AG04450 (cell line): ENCODE data around the gene IGF2R. TPM values are rescaled to one million over a fixed set of nuclear protein-coding genes. Genes with fewer than 3 reads are reported as not detected.

Experiments used
- CTCF ChIA-PET: fragments of 300-600, 350-600 bp; formaldehyde crosslinking; extraction: SDS; loops from one replicate; lab custom pipeline; 2022; ENCODE audit warnings: antibody characterized with exemption, inconsistent platforms; lab: Charles Lee
- POLR2A ChIA-PET: fragments of 350-600 bp; formaldehyde crosslinking; extraction: SDS; loops from one replicate; lab custom pipeline; 2021; ENCODE audit warnings: antibody characterized with exemption, inconsistent platforms; lab: Yijun Ruan, JAX
- DNase-seq: peaks from one replicate; pipeline ENCODE4 v3.0.0-alpha.2; 2011; ENCODE audit warnings: low read depth, low spot score
- H3K27ac ChIP-seq: one replicate; pipeline ENCODE4 v1.5.1; 2012; ENCODE audit warnings: low read depth, low read length, control low read depth
- H3K27me3 ChIP-seq: one replicate; pipeline ENCODE4 v1.6.0; 2012; ENCODE audit warnings: low read length; ENCODE audit not compliant: control insufficient read depth, insufficient read depth
- H3K4me3 ChIP-seq: 2 replicates; pipeline ENCODE4 v1.5.1; 2011; ENCODE audit warnings: mild to moderate bottlenecking, low read depth, low read length, control low read depth
- H3K9me3 ChIP-seq: 2 replicates; pipeline ENCODE4 v1.5.1; 2012; ENCODE audit warnings: low read length; ENCODE audit not compliant: control insufficient read depth, insufficient read depth
- CTCF ChIP-seq: IDR thresholded peaks from 2 replicates; pipeline ENCODE4 v1.5.1; 2011; ENCODE audit warnings: low read depth, low read length, control low read depth, inconsistent platforms
- polyA plus RNA-seq: library from polyadenylated mRNA; depleted of rRNA; stranded (reverse); fragments of >200 nt; gene quantifications from 2 replicates; pipeline ENCODE4 v1.2.3, GENCODE V29; 2011

The IGF2R gene
- polyA plus RNA-seq, 1 experiment: 40.9 TPM

GRCh38 chr6:160004419-160005175 is 35.7 kb downstream of the IGF2R start:
- peaks cover 22% of the 10 kb centered on the region for H3K9me3 ChIP-seq
- no peaks in the 10 kb centered on the region for H3K27me3 ChIP-seq
- ChIA-PET POLR2A (no interaction called here), CTCF (no interaction called here)
- no peak for DNase-seq
- H3K4me3 ChIP-seq: no peak overlapping the region
- TF ChIP-seq CTCF: no peak
- H3K27ac ChIP-seq: no peak overlapping the region

- TF ChIP-seq CTCF: no peak
- peaks cover 22% of the 10 kb centered on the region for H3K9me3 ChIP-seq
- POLR2A ChIA-PET: no interaction called here
- no peak for DNase-seq
- CTCF ChIA-PET: no interaction called here
- H3K27me3 ChIP-seq: no peaks in the 10 kb centered on the region
- H3K4me3 ChIP-seq: no peak overlapping the region
- no peak overlapping the region for H3K27ac ChIP-seq
Observed at GRCh38 chr6:160005211-160005610, 36.3 kb downstream of the IGF2R start.

- DNase-seq: no peak
- ChIA-PET POLR2A (interaction anchor here (0.6 to 1.5 kb wide), 3 partner anchors 53 to 280 kb away, joined by 3 to 7 read pairs (median 4); no protein-coding TSS in a partner anchor), CTCF (interaction anchor here (0.6 kb wide), 1 partner anchor 38 kb away, joined by 4 read pairs; no protein-coding TSS in a partner anchor)
- Histone ChIP-seq H3K4me3 (no peak overlapping the region), H3K9me3 (peaks cover 22% of the 10 kb centered on the region), H3K27ac (no peak overlapping the region), H3K27me3 (no peaks in the 10 kb centered on the region)
- no peak for TF ChIP-seq CTCF
Observed at GRCh38 chr6:160005861-160006540, 37.1 kb downstream of the IGF2R start.

GRCh38 chr6:160007145-160007544 is 38.3 kb downstream of the IGF2R start:
- Histone ChIP-seq H3K9me3 (peaks cover 22% of the 10 kb centered on the region), H3K4me3 (no peak overlapping the region), H3K27ac (no peak overlapping the region), H3K27me3 (no peaks in the 10 kb centered on the region)
- DNase-seq: no peak
- POLR2A ChIA-PET: interaction anchor here (0.6 to 1.5 kb wide), 2 partner anchors 27 to 54 kb away, joined by 3 read pairs; no protein-coding TSS in a partner anchor
- no peak for TF ChIP-seq CTCF
- CTCF ChIA-PET: no interaction called here

- TF ChIP-seq CTCF: no peak
- POLR2A ChIA-PET: interaction anchor here (1.5 kb wide), 1 partner anchor 55 kb away, joined by 3 read pairs; no protein-coding TSS in a partner anchor
- Histone ChIP-seq H3K9me3 (peaks cover 22% of the 10 kb centered on the region), H3K27me3 (no peaks in the 10 kb centered on the region), H3K4me3 (no peak overlapping the region), H3K27ac (no peak overlapping the region)
- no peak for DNase-seq
- CTCF ChIA-PET: no interaction called here
Observed at GRCh38 chr6:160007611-160008010, 38.7 kb downstream of the IGF2R start.
